GM18868 (cell line): Measurements from ENCODE around the gene ZBTB7B.

Experiments
- ATAC-seq: cut with Tn5 transposase; IDR thresholded peaks from one replicate; pipeline ENCODE4 v1.9.1; 2021; ENCODE audit warnings: mild to moderate bottlenecking, moderate library complexity; ENCODE audit not compliant: unreplicated experiment

The ZBTB7B gene

GRCh38 chr1:155014709-155015508 lies 12.3 kb downstream of the ZBTB7B start:
- ATAC-seq, result no peak

- no peak for ATAC-seq
Observed at GRCh38 chr1:155015527-155016230, 13.1 kb downstream of the ZBTB7B start.

- no peak for ATAC-seq
Observed at GRCh38 chr1:155016231-155016831, 13.7 kb downstream of the ZBTB7B start.

- peak; percentile 80 for ATAC-seq
Observed at GRCh38 chr1:155017041-155017945, 14.7 kb downstream of the ZBTB7B start.

- ATAC-seq, result peak; percentile 8
Observed at GRCh38 chr1:155017946-155018316, 15.3 kb downstream of the ZBTB7B start.

- no peak for ATAC-seq
Observed at GRCh38 chr1:155018617-155019348, 16.2 kb downstream of the ZBTB7B start.

- no peak for ATAC-seq
Observed at GRCh38 chr1:155019377-155020245, 17.0 kb downstream of the ZBTB7B start.

- ATAC-seq, result no peak
Observed at GRCh38 chr1:155022136-155022926, 19.7 kb downstream of the ZBTB7B start.

- ATAC-seq, result no peak
Observed at GRCh38 chr1:155022927-155023236, 20.3 kb downstream of the ZBTB7B start.

GRCh38 chr1:155023627-155024026 lies 21.0 kb downstream of the ZBTB7B start:
- ATAC-seq, result no peak

GRCh38 chr1:155024315-155024714 lies 21.7 kb downstream of the ZBTB7B start:
- no peak for ATAC-seq

GRCh38 chr1:155026154-155026553 lies 23.6 kb downstream of the ZBTB7B start:
- no peak for ATAC-seq

- no peak for ATAC-seq
Observed at GRCh38 chr1:155026588-155026987, 24.0 kb downstream of the ZBTB7B start.

- ATAC-seq, result no peak
Observed at GRCh38 chr1:155029513-155030242, 27.1 kb downstream of the ZBTB7B start.

- ATAC-seq, result no peak
Observed at GRCh38 chr1:155030243-155030795, 27.7 kb downstream of the ZBTB7B start.

GRCh38 chr1:155030899-155031298 lies 28.3 kb downstream of the ZBTB7B start:
- no peak for ATAC-seq

GRCh38 chr1:155032886-155033285 lies 30.3 kb downstream of the ZBTB7B start:
- no peak for ATAC-seq

GRCh38 chr1:155033524-155033923 lies 30.9 kb downstream of the ZBTB7B start, which contains the start of the genes DCST1 and DCST2:
TSS of gene DCST1 (plus strand) at chr1:155033824. CDS start at chr1:155034037, 213 bp downstream.
TSS of gene DCST2 (minus strand) at chr1:155033781. CDS start at chr1:155033701, 80 bp downstream.
- no peak for ATAC-seq
